ENCODE measurements around the gene ADARB2. TPM values are rescaled to one million over a fixed set of nuclear protein-coding genes. Genes with fewer than 3 reads are reported as not detected.

The ADARB2 gene
- total RNA-seq, 4 donors from 2014 or later: 0.32 to 1.6 (median 0.80) TPM

DNA sequence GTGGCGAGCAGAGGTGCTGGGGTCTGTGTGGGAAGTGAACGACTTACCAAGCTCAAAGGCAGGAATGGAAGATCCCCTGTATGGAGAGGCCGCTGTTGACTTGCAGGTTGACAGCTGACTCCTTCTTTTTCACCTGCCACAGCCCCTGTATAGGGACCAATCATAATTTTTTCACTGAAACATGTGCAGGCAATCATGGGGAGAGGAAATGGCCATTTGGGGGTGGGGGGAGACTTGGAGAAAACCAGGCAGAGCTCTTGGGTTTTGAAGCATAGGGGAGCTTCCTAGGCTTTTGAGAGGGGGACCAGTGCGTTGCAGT is 579.8 kb downstream of the ADARB2 start:
- WGBS: 83% methylated on average over 4 of the region's 4 CpGs
- H3K36me3 ChIP-seq: no peaks in the 10 kb centered on the region
- DNase-seq (ENCODE audit: low spot score in 2 of 2): no peak
- H3K27me3 ChIP-seq: no peaks in the 10 kb centered on the region
- TF ChIP-seq EP300 (IDR thresholded peaks at IDR 0.05) (no peak), POLR2A (IDR thresholded peaks at IDR 0.05) (no peak), POLR2AphosphoS5 (IDR thresholded peaks at IDR 0.05) (no peak)
- TF ChIP-seq, protein P1, sequence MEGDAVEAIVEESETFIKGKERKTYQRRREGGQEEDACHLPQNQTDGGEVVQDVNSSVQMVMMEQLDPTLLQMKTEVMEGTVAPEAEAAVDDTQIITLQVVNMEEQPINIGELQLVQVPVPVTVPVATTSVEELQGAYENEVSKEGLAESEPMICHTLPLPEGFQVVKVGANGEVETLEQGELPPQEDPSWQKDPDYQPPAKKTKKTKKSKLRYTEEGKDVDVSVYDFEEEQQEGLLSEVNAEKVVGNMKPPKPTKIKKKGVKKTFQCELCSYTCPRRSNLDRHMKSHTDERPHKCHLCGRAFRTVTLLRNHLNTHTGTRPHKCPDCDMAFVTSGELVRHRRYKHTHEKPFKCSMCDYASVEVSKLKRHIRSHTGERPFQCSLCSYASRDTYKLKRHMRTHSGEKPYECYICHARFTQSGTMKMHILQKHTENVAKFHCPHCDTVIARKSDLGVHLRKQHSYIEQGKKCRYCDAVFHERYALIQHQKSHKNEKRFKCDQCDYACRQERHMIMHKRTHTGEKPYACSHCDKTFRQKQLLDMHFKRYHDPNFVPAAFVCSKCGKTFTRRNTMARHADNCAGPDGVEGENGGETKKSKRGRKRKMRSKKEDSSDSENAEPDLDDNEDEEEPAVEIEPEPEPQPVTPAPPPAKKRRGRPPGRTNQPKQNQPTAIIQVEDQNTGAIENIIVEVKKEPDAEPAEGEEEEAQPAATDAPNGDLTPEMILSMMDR (IDR thresholded peaks at IDR 0.05): no peak
- no peaks in the 10 kb centered on the region for H3K4me1 ChIP-seq
- no peak overlapping the region for H3K27ac ChIP-seq
- no peak overlapping the region for H3K4me3 ChIP-seq
- H3K9me3 ChIP-seq: no peaks in the 10 kb centered on the region

- H3K27me3 ChIP-seq: no peaks in the 10 kb centered on the region
- WGBS: 91% methylated on average over 17 of the region's 17 CpGs
- DNase-seq (ENCODE audit: low spot score in 2 of 2): no peak
- H3K27ac ChIP-seq: no peak overlapping the region
- H3K4me1 ChIP-seq: no peaks in the 10 kb centered on the region
- no peak overlapping the region for H3K4me3 ChIP-seq
- no peak for TF ChIP-seq POLR2A (IDR thresholded peaks at IDR 0.05)
- TF ChIP-seq POLR2AphosphoS5 (IDR thresholded peaks at IDR 0.05): no peak
- TF ChIP-seq EP300 (IDR thresholded peaks at IDR 0.05): no peak
- TF ChIP-seq, protein P1 (IDR thresholded peaks at IDR 0.05): no peak
- H3K9me3 ChIP-seq: no peaks in the 10 kb centered on the region
- H3K36me3 ChIP-seq: no peaks in the 10 kb centered on the region
Measured at GRCh38 chr10:1156921-1157614, 580.3 kb downstream of the ADARB2 start.

DNA sequence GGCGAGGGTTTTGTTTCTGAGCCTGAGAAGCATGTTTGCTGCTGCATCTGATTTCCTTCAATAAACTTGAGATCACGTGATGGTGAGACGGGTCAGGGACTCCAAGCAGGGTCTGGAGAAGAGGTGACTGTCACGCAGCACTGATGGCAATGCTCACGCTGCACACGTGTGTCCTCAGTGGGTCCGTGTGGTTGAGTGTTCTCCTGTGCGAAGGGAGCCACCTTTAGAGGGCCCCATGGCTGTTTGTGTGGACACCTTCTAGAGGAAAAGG is 580.8 kb downstream of the ADARB2 start:
- no peaks in the 10 kb centered on the region for H3K9me3 ChIP-seq
- no peaks in the 10 kb centered on the region for H3K36me3 ChIP-seq
- H3K4me1 ChIP-seq: no peaks in the 10 kb centered on the region
- H3K27me3 ChIP-seq: no peaks in the 10 kb centered on the region
- no peak overlapping the region for H3K27ac ChIP-seq
- H3K4me3 ChIP-seq: no peak overlapping the region
- WGBS: 91% methylated on average over 4 of the region's 8 CpGs
- no peak for DNase-seq (ENCODE audit: low spot score in 2 of 2)
- TF ChIP-seq EP300 (IDR thresholded peaks at IDR 0.05): no peak
- TF ChIP-seq POLR2AphosphoS5 (IDR thresholded peaks at IDR 0.05): no peak
- TF ChIP-seq, protein P1 (IDR thresholded peaks at IDR 0.05): no peak
- TF ChIP-seq POLR2A (IDR thresholded peaks at IDR 0.05): no peak

GRCh38 chr10:1155791-1156615 is 581.3 kb downstream of the ADARB2 start:
- DNase-seq (ENCODE audit: low spot score in 2 of 2): no peak
- TF ChIP-seq EP300 (IDR thresholded peaks at IDR 0.05): no peak
- no peak for TF ChIP-seq POLR2A (IDR thresholded peaks at IDR 0.05)
- 82% methylated on average over 15 of the region's 20 CpGs for WGBS
- Histone ChIP-seq H3K9me3 (no peaks in the 10 kb centered on the region), H3K4me1 (no peaks in the 10 kb centered on the region), H3K27me3 (no peaks in the 10 kb centered on the region), H3K4me3 (no peak overlapping the region), H3K36me3 (no peaks in the 10 kb centered on the region), H3K27ac (no peak overlapping the region)

GRCh38 chr10:1154531-1155295 is 582.6 kb downstream of the ADARB2 start:
- 81% methylated on average over 9 of the region's 9 CpGs for WGBS
- no peaks in the 10 kb centered on the region for H3K4me1 ChIP-seq
- no peak overlapping the region for H3K4me3 ChIP-seq
- H3K27ac ChIP-seq: no peak overlapping the region
- no peaks in the 10 kb centered on the region for H3K36me3 ChIP-seq
- no peak for DNase-seq (ENCODE audit: low spot score in 2 of 2)
- H3K9me3 ChIP-seq: no peaks in the 10 kb centered on the region
- TF ChIP-seq POLR2A (IDR thresholded peaks at IDR 0.05) (no peak), EP300 (IDR thresholded peaks at IDR 0.05) (no peak), POLR2AphosphoS5 (IDR thresholded peaks at IDR 0.05) (no peak)
- TF ChIP-seq, protein P1 (IDR thresholded peaks at IDR 0.05): no peak
- no peaks in the 10 kb centered on the region for H3K27me3 ChIP-seq

Measured in suprapubic skin (tissue), 4 donors.